A673 (cell line): Measurements from ENCODE around the gene ETV3.

Experiments used
- CTCF ChIP-seq: fragments of 300-800, 200-600 bp; sonication (generic); conservative IDR thresholded peaks from 2 replicates; pipeline ENCODE4 v1.5.1; 2017; ENCODE audit warnings: low read depth, mild to moderate bottlenecking, antibody characterized with exemption, low read length, moderate library complexity, mixed read lengths
- EZH2 ChIP-seq: fragments of 200-600 bp; sonication (generic); IDR thresholded peaks from 2 replicates; pipeline ENCODE4 v1.6.1; 2017; ENCODE audit warnings: borderline replicate concordance, low read depth, mild to moderate bottlenecking, mixed read lengths, antibody characterized with exemption, low read length; ENCODE audit not compliant: poor library complexity, severe bottlenecking

GRCh38 chr1:157163273-157164127, 25.3 kb upstream of the ETV3 start:
- TF ChIP-seq CTCF (peak; percentile 97), EZH2 (no peak)
